Left lung (tissue), 10 donors: ENCODE measurements around the gene SSBP2. TPM values are rescaled to one million over a fixed set of nuclear protein-coding genes. Genes with fewer than 3 reads are reported as not detected.

ENCODE experiments used
- ATAC-seq: fragments of 200-7000 bp; cut with Tn5 transposase; one replicate; pipeline ENCODE4 v1.9.1; 2020; ENCODE audit warnings: moderate library complexity
- DNase-seq, 4 donors: peaks; one replicate each; pipeline ENCODE4 v3.0.0-alpha.2; 2013 to 2020
- H3K27ac ChIP-seq, 2 donors: fragments of 200-600 bp; sonication (generic) in 1 of 2; one replicate each; pipeline versions ENCODE4 v1.5.0 to v1.8.0; 2020 to 2021
- H3K27me3 ChIP-seq, 2 donors: fragments of 200-600 bp; sonication (generic) in 1 of 2; one replicate each; pipeline versions ENCODE4 v1.5.0 to v1.8.0; 2020 to 2021
- H3K36me3 ChIP-seq, 2 donors: fragments of 200-600 bp; sonication (generic) in 1 of 2; one replicate each; pipeline versions ENCODE4 v1.5.0 to v1.8.0; 2020 to 2021
- H3K4me1 ChIP-seq, 2 donors: fragments of 200-600 bp; one replicate each; pipeline ENCODE4 v1.8.0; 2021
- H3K4me3 ChIP-seq, 2 donors: fragments of 200-600 bp; sonication (generic) in 1 of 2; one replicate each; pipeline versions ENCODE4 v1.5.0 to v1.8.0; 2020 to 2021; ENCODE audit warnings: mild to moderate bottlenecking in 1 of 2
- H3K9me3 ChIP-seq, 2 donors: fragments of 200-600 bp; sonication (generic) in 1 of 2; one replicate each; pipeline versions ENCODE4 v1.5.0 to v1.8.0; 2020 to 2021
- intact Hi-C, 2 donors: fragments of 100-400 bp; cut with DNase I; formaldehyde crosslinking; loops; one replicate each; pipeline versions ENCODE4 v1.11.2 to v1.14.2; 2022
- polyA plus RNA-seq, 6 donors: library from polyadenylated mRNA; unstranded; fragments of 120-200 nt; gene quantifications; one replicate each; pipeline ENCODE4 v1.2.1, GENCODE V29; 2013; ENCODE audit not compliant: insufficient read length in 6 of 6
- total RNA-seq, 2 donors: library from RNA; stranded (reverse); fragmentation: NEBNext Ultra II Directional; extraction: Animal tissue kit (Norgen Biotek cat#: 25700); gene quantifications; one replicate each; pipeline ENCODE4 v1.2.1, GENCODE V29; 2021
- TF ChIP-seq, protein P1 (sequence below), 2 donors: fragments of 200-600 bp; sonication (generic) in 1 of 2; IDR thresholded peaks; one replicate each; pipeline versions ENCODE4 v1.5.0 to v1.8.0; 2021; ENCODE audit warnings: antibody characterized with exemption in 2 of 2
- donor health status: DM: no; HTN: yes; CAD: no.
- donor health status: DM: no; HTN: no; CAD: no.

SSBP2 gene
- total and polyA plus RNA-seq, 8 donors, result 31.6 to 103 (median 74.8) TPM

DNA sequence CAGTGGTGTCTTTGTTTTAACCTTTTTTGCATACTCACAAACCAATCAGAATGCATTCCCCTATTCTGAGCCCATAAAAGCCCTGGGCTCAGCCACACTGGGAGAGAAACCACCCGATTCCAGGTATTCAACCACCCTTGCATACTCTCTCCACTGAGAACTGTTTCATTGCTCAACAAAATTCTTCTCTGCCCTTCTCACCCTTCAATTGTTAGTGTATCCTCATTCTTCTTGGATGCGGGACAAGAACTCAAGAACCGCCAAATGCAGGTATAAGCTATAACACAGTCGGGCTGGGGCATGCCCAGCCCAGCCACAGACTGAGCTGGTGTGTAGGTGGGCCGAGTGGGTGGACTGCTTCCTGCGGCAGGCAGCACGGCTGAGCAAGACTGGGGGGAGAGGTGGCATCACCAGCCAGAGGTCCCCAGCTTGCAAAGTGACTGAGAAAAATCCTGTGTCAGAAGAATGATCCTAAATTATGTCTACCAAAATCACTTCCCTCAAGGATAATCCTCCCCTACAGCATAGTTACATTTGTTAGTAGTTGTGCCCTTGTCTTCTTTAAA is 141.0 kb downstream of the SSBP2 start:
- peaks cover 0 to 6% of the 10 kb centered on the region in 2 donors for H3K36me3 ChIP-seq
- no peaks in the 10 kb centered on the region for H3K4me1 ChIP-seq
- no peak overlapping the region for H3K27ac ChIP-seq
- H3K4me3 ChIP-seq, result no peak overlapping the region
- intact Hi-C loops, result no loop called here
- peaks cover 0 to 10% of the 10 kb centered on the region in 2 donors for H3K9me3 ChIP-seq
- ATAC-seq (no peak), DNase-seq (peak in 1 of 4 donors; percentile 46)
- no peaks in the 10 kb centered on the region for H3K27me3 ChIP-seq
- TF ChIP-seq, protein P1, sequence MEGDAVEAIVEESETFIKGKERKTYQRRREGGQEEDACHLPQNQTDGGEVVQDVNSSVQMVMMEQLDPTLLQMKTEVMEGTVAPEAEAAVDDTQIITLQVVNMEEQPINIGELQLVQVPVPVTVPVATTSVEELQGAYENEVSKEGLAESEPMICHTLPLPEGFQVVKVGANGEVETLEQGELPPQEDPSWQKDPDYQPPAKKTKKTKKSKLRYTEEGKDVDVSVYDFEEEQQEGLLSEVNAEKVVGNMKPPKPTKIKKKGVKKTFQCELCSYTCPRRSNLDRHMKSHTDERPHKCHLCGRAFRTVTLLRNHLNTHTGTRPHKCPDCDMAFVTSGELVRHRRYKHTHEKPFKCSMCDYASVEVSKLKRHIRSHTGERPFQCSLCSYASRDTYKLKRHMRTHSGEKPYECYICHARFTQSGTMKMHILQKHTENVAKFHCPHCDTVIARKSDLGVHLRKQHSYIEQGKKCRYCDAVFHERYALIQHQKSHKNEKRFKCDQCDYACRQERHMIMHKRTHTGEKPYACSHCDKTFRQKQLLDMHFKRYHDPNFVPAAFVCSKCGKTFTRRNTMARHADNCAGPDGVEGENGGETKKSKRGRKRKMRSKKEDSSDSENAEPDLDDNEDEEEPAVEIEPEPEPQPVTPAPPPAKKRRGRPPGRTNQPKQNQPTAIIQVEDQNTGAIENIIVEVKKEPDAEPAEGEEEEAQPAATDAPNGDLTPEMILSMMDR (IDR thresholded peaks at IDR 0.05), result no peak

DNA sequence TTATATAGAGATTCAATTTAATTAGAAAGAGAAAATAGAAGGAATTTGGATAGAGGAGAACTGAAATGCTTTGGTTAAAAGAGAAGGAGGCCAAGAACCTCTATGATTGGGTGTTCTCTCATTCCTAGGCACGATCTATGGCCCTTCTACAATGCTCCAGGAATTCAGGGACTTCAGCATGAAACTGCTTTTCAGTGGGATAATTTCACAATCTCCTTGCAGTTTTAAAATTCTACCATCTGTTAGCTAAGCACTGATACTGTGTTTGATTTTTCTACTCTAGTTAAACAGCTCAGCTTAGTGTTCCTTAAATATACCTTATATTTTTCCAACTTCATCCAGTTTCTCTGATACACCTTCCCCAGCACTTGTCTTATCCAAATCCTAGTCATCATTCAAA is 141.9 kb downstream of the SSBP2 start:
- no peak for DNase-seq
- intact Hi-C loops, result no loop called here
- H3K4me3 ChIP-seq, result no peak overlapping the region
- ATAC-seq, result no peak
- no peak overlapping the region for H3K27ac ChIP-seq
- peaks cover 0 to 10% of the 10 kb centered on the region in 2 donors for H3K9me3 ChIP-seq
- no peaks in the 10 kb centered on the region for H3K4me1 ChIP-seq
- peaks cover 0 to 6% of the 10 kb centered on the region in 2 donors for H3K36me3 ChIP-seq
- TF ChIP-seq, protein P1 (IDR thresholded peaks at IDR 0.05), result no peak
- H3K27me3 ChIP-seq, result no peaks in the 10 kb centered on the region

DNA sequence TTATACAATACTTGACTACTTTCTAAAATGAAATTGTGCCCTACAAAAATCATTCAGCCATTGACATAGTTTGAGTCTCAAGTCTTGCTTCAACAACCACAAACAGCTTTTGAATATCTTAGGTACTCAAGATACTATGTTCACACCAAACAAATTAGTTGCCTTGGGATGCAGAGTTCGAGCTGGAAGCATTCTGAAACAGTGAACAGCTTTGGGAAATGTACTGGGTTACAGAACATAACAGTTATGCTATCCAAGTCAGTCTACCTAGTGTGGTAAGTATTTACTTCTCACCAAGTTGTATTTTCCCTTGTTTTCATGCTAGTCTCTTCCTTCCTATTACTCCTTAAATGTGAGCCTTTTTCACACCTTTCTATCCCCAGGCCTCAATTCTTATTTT is 143.2 kb downstream of the SSBP2 start:
- intact Hi-C loops, result no loop called here
- Histone ChIP-seq H3K4me3 (no peak overlapping the region), H3K9me3 (peaks cover 0 to 10% of the 10 kb centered on the region in 2 donors), H3K4me1 (no peaks in the 10 kb centered on the region), H3K36me3 (peaks cover 0 to 6% of the 10 kb centered on the region in 2 donors), H3K27me3 (no peaks in the 10 kb centered on the region), H3K27ac (no peak overlapping the region)
- DNase-seq (no peak), ATAC-seq (no peak)
- TF ChIP-seq, protein P1 (IDR thresholded peaks at IDR 0.05), result no peak

DNA sequence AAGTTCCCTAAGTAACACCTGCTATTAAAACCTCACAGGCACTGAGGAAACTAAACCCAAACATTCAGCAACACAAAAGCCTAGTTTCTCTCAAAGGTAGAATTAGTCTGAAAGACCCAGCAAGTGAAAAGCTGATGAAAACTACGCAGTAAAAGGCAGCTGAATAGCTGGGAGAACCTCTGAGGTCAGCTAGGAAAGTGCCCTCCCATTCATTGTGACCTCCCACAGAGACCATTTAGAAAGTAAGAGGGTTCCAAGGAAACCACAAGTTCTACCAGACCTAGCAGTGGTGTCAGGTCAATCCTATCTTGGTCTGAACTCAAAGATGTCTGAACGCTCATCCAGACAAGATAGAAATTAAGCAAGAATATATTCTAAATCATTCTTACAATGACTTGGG is 144.7 kb downstream of the SSBP2 start:
- ATAC-seq, result no peak
- peaks cover 0 to 6% of the 10 kb centered on the region in 2 donors for H3K36me3 ChIP-seq
- H3K27ac ChIP-seq, result no peak overlapping the region
- DNase-seq, result no peak
- H3K4me3 ChIP-seq, result no peak overlapping the region
- peaks cover 0 to 10% of the 10 kb centered on the region in 2 donors for H3K9me3 ChIP-seq
- no peaks in the 10 kb centered on the region for H3K4me1 ChIP-seq
- intact Hi-C loops, result no loop called here
- TF ChIP-seq, protein P1 (IDR thresholded peaks at IDR 0.05), result no peak
- no peaks in the 10 kb centered on the region for H3K27me3 ChIP-seq

DNA sequence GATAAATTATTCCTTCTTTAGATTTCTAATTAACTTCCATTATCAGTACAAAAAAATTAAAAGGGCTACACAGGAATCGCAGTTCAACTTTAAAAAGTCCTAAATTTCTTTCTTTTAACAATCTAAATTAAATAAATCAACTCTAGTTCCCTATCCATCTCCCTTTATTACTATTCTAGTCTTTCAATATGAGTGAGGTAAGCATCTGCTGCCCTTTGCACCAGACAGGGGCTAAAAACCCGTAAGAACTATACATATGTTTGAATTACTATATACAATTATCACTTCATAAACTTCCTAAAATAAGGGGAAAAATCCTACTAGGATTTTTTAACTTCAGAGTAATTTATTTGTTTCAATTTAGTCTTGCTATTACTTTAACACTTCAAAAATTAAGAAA is 145.6 kb downstream of the SSBP2 start:
- DNase-seq (no peak), ATAC-seq (no peak)
- Histone ChIP-seq H3K27ac (no peak overlapping the region), H3K4me1 (no peaks in the 10 kb centered on the region), H3K4me3 (no peak overlapping the region), H3K9me3 (peaks cover 0 to 10% of the 10 kb centered on the region in 2 donors), H3K27me3 (no peaks in the 10 kb centered on the region), H3K36me3 (peaks cover 0 to 6% of the 10 kb centered on the region in 2 donors)
- TF ChIP-seq, protein P1 (IDR thresholded peaks at IDR 0.05), result no peak
- intact Hi-C loops, result no loop called here
